Caco-2 (cell line): ENCODE measurements around the gene CFAP58. TPM values are rescaled to one million over a fixed set of nuclear protein-coding genes. Genes with fewer than 3 reads are reported as not detected.

Source experiments
- BruUV-seq: library from RNA; stranded (reverse); fragments of 400-500 nt; replicated peaks from 2 replicates; lab custom pipeline; 2021; lab: Mats Ljungman, UMichigan
- CTCF ChIA-PET: fragments of 300-600 bp; sonication (Branson Sonifier 250); formaldehyde crosslinking; loops from one replicate; lab custom pipeline; 2022; ENCODE audit warnings: antibody characterized with exemption; lab: Charles Lee
- POLR2A ChIA-PET: fragments of 300-600 bp; sonication (Branson Sonifier 250); formaldehyde crosslinking; loops from one replicate; lab custom pipeline; 2022; ENCODE audit warnings: antibody characterized with exemption; lab: Charles Lee
- DNase-seq, 2 experiments: peaks; one replicate each; pipeline versions ENCODE4 v3.0.0 to v3.0.0-alpha.2; 2020 to 2022
- H3K27me3 ChIP-seq: replicated peaks from 2 replicates; pipeline ENCODE4 v1.6.0; 2011; ENCODE audit warnings: low read length; ENCODE audit not compliant: control insufficient read depth, insufficient read depth
- H3K36me3 ChIP-seq: 2 replicates; pipeline ENCODE4 v1.5.1; 2011; ENCODE audit warnings: low read length; ENCODE audit not compliant: control insufficient read depth, insufficient read depth
- H3K4me1 ChIP-seq: fragments of 250-450 bp; sonication (Bioruptor Pico); 2 replicates; pipeline ENCODE4 v1.5.1; 2020; ENCODE audit warnings: mild to moderate bottlenecking
- H3K4me3 ChIP-seq: 2 replicates; pipeline ENCODE4 v1.5.1; 2011; ENCODE audit warnings: low read depth, mild to moderate bottlenecking, control low read depth, low read length
- H3K9me3 ChIP-seq: fragments of 250-450 bp; sonication (Bioruptor Pico); 2 replicates; pipeline ENCODE4 v1.5.1; 2020; ENCODE audit warnings: mild to moderate bottlenecking, moderate library complexity
- H3K27ac Mint-ChIP-seq: one replicate; pipeline ENCODE4 v1.8.0; 2022; ENCODE audit warnings: mixed read lengths; ENCODE audit not compliant: unreplicated experiment
- H3K27me3 Mint-ChIP-seq: one replicate; pipeline ENCODE4 v1.8.0; 2022; ENCODE audit warnings: mixed read lengths; ENCODE audit not compliant: insufficient read depth, unreplicated experiment
- H3K36me3 Mint-ChIP-seq: one replicate; pipeline ENCODE4 v1.8.0; 2022; ENCODE audit warnings: mild to moderate bottlenecking, mixed read lengths; ENCODE audit not compliant: insufficient read depth, unreplicated experiment
- H3K4me1 Mint-ChIP-seq: one replicate; pipeline ENCODE4 v1.8.0; 2022; ENCODE audit warnings: low read depth, mixed read lengths; ENCODE audit not compliant: unreplicated experiment
- H3K4me3 Mint-ChIP-seq: one replicate; pipeline ENCODE4 v1.8.0; 2022; ENCODE audit warnings: mild to moderate bottlenecking, moderate library complexity, mixed read lengths; ENCODE audit not compliant: unreplicated experiment
- H3K9me3 Mint-ChIP-seq: one replicate; pipeline ENCODE4 v1.8.0; 2022; ENCODE audit warnings: mixed read lengths; ENCODE audit not compliant: unreplicated experiment
- intact Hi-C: fragments of 100-400 bp; cut with micrococcal nuclease; formaldehyde crosslinking; loops from one replicate; pipeline ENCODE4 v1.10.0; 2022; ENCODE audit not compliant: unreplicated experiment
- total RNA-seq: library from RNA; stranded (reverse); gene quantifications from 2 replicates; pipeline ENCODE4 v1.2.3, GENCODE V29; 2022
- TF ChIP-seq, protein P1 (sequence below), 2 experiments: fragments of 200-600 bp in 1 of 2; IDR thresholded peaks; 1 replicate in 1 of 2; 2 replicates in 1 of 2; pipeline versions ENCODE4 v1.5.1 to v1.8.0; 2011 to 2022; ENCODE audit warnings: antibody characterized with exemption in 1 of 2, control low read depth in 1 of 2, inconsistent platforms in 1 of 2, low read depth in 1 of 2, low read length in 1 of 2, mild to moderate bottlenecking in 1 of 2, moderate library complexity in 1 of 2; ENCODE audit not compliant: insufficient read depth in 1 of 2, severe bottlenecking in 1 of 2, unreplicated experiment in 1 of 2

The CFAP58 gene
- total RNA-seq, 1 experiment from 2014 or later = not detected

- Mint-ChIP-seq H3K27me3 (no peaks in the 10 kb centered on the region), H3K9me3 (no peaks in the 10 kb centered on the region), H3K4me1 (no peaks in the 10 kb centered on the region), H3K4me3 (no peak overlapping the region), H3K36me3 (no peaks in the 10 kb centered on the region), H3K27ac (no peak overlapping the region)
- DNase-seq = no peak
- intact Hi-C loops = no loop called here
- Histone ChIP-seq H3K9me3 (no peaks in the 10 kb centered on the region), H3K36me3 (no peaks in the 10 kb centered on the region), H3K4me3 (no peak overlapping the region), H3K4me1 (no peaks in the 10 kb centered on the region), H3K27me3 (no peaks in the 10 kb centered on the region)
- ChIA-PET POLR2A (no interaction called here), CTCF (no interaction called here)
- no TSS peak for BruUV-seq
- TF ChIP-seq, protein P1, sequence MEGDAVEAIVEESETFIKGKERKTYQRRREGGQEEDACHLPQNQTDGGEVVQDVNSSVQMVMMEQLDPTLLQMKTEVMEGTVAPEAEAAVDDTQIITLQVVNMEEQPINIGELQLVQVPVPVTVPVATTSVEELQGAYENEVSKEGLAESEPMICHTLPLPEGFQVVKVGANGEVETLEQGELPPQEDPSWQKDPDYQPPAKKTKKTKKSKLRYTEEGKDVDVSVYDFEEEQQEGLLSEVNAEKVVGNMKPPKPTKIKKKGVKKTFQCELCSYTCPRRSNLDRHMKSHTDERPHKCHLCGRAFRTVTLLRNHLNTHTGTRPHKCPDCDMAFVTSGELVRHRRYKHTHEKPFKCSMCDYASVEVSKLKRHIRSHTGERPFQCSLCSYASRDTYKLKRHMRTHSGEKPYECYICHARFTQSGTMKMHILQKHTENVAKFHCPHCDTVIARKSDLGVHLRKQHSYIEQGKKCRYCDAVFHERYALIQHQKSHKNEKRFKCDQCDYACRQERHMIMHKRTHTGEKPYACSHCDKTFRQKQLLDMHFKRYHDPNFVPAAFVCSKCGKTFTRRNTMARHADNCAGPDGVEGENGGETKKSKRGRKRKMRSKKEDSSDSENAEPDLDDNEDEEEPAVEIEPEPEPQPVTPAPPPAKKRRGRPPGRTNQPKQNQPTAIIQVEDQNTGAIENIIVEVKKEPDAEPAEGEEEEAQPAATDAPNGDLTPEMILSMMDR (IDR thresholded peaks at IDR 0.05; ENCODE audit: insufficient read depth in 1 of 2, low read depth in 1 of 2, low read length in 1 of 2, severe bottlenecking in 1 of 2, unreplicated experiment in 1 of 2) = no peak
These were observed 29.4 kb upstream of the CFAP58 start for GRCh38 chr10:104324221-104324686.

GRCh38 chr10:104324931-104325330 lies 28.7 kb upstream of the CFAP58 start:
- H3K4me1 Mint-ChIP-seq = no peaks in the 10 kb centered on the region
- no peaks in the 10 kb centered on the region for H3K36me3 Mint-ChIP-seq
- H3K9me3 ChIP-seq = no peaks in the 10 kb centered on the region
- H3K4me3 ChIP-seq = no peak overlapping the region
- CTCF ChIA-PET = no interaction called here
- H3K27ac Mint-ChIP-seq = no peak overlapping the region
- no peak overlapping the region for H3K4me3 Mint-ChIP-seq
- no peaks in the 10 kb centered on the region for H3K27me3 Mint-ChIP-seq
- H3K9me3 Mint-ChIP-seq = no peaks in the 10 kb centered on the region
- no peaks in the 10 kb centered on the region for H3K27me3 ChIP-seq
- H3K36me3 ChIP-seq = no peaks in the 10 kb centered on the region
- BruUV-seq = no TSS peak
- peaks cover 3% of the 10 kb centered on the region for H3K4me1 ChIP-seq
- POLR2A ChIA-PET = no interaction called here
- intact Hi-C loops = no loop called here
- DNase-seq = no peak
- TF ChIP-seq, protein P1 (IDR thresholded peaks at IDR 0.05; ENCODE audit: insufficient read depth in 1 of 2, low read depth in 1 of 2, low read length in 1 of 2, severe bottlenecking in 1 of 2, unreplicated experiment in 1 of 2) = no peak

DNA sequence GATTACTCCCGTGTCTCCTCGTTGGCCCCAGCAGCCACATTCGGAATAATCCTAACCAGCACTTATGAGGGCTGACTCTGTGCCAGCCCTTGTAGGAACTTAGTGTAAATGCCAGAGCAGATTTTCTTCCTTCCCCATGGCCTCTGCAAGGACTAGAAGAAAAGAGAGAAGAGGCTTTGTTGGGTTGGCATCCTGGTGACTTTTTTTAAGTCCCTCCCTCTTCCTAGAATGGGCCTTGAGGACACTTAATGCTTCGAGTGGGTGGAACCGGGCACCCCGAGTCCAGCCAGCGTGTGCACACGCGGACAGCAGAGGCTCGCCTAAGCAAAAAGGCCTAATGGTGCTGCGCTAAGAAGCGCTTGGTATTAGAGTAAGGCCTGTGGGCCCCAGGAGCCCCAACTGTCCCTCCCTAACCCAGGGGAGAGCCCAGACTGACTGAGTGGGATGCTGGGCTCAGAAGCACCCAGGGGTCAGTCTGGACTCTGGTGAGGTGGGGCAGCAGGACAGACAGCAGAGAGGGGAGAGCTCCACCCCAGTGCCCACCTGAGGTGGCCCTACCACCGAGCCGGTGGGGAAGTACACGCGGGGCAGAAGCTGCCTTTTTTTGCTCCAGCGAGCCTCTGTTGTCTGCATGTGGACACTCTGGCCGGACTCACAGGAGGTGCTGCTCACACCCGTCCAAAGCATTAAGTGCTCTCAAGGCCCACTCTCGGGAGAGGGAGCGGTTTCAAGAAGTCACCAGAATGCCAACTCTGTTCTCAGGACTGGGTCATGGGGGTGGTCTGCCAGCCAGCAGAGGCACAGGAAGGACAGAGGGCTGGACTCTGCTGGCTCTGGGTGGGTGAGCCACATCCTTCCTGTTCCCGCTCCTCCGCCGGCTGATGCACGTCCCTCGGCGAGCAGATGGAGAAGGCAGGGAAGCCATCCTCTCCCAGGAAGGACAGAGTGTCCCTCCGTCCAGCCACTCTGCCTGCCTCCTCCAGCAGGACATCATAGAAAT lies 27.9 kb upstream of the CFAP58 start:
- BruUV-seq = no TSS peak
- CTCF ChIA-PET = no interaction called here

More for the DNA sequence above, 27.9 kb upstream of the CFAP58 start:
- H3K27me3 ChIP-seq = no peaks in the 10 kb centered on the region
- Mint-ChIP-seq H3K4me3 (no peak overlapping the region), H3K27me3 (no peaks in the 10 kb centered on the region), H3K36me3 (no peaks in the 10 kb centered on the region), H3K9me3 (no peaks in the 10 kb centered on the region), H3K4me1 (peaks cover 2% of the 10 kb centered on the region), H3K27ac (no peak overlapping the region)
- H3K4me1 ChIP-seq = peaks cover 11% of the 10 kb centered on the region
- intact Hi-C loops = no loop called here
- TF ChIP-seq, protein P1 (IDR thresholded peaks at IDR 0.05; ENCODE audit: insufficient read depth in 1 of 2, low read depth in 1 of 2, low read length in 1 of 2, severe bottlenecking in 1 of 2, unreplicated experiment in 1 of 2) = no peak
- no peak overlapping the region for H3K4me3 ChIP-seq
- no peaks in the 10 kb centered on the region for H3K36me3 ChIP-seq
- no peaks in the 10 kb centered on the region for H3K9me3 ChIP-seq
- DNase-seq = no peak
- POLR2A ChIA-PET = no interaction called here
